GM18909 (cell line): ENCODE data around the gene CEP63.
"Not testable (repeated sequence)": the region's sequence is repeated elsewhere in the genome, so short reads cannot be mapped to it uniquely, and the experiment has no call there.

ENCODE experiments used
- ATAC-seq: cut with Tn5 transposase; IDR thresholded peaks from one replicate; pipeline ENCODE4 v1.9.1; 2021; ENCODE audit warnings: mild to moderate bottlenecking; ENCODE audit not compliant: unreplicated experiment, poor library complexity

CEP63 gene

DNA sequence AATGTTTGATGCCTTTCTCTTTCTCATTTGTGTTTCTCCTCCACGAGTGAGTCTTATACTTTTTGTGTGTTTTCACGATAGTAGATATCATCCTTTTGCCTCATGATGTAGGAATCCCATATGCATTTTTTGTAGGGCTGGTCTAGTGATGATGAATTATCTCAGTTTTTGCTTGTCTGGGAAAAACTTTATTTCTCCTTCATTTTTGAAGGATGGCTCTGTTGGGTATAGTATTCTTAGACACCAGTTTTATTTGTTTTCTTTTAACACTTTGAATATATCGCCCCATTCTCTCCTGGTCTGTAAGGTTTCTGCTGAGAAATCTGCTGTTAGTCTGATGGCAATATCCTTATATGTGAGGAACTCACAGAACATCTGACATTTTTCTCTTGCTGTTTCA is 18.3 kb downstream of the CEP63 start:
- no peak for ATAC-seq

DNA sequence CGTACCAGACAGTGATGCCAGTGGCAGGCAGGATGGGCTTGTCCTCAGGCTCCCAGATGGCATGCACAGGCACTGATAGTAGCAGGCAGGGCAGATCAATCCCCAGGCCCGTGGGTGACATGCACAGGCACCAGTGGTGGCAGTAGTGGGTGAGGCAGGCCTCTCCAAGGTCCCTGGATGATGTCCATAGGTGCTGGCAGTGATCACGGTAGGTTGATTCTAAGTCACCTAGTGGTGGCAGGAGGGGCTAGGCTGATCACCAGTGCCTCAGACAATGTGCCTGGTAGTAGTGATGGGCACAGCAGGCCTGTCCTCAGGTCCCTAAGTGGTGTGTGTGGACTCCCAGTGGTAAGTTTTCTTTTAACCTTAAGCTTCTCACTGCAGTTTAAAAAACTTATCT is 19.6 kb downstream of the CEP63 start:
- ATAC-seq, result no peak

GRCh38 chr3:134511500-134511899 is 25.6 kb downstream of the CEP63 start:
- ATAC-seq, result no peak

- ATAC-seq, result no peak
These were observed 31.0 kb downstream of the CEP63 start for GRCh38 chr3:134516905-134517304.

- ATAC-seq, result no peak
These were observed 31.9 kb downstream of the CEP63 start for GRCh38 chr3:134517791-134518190.

DNA sequence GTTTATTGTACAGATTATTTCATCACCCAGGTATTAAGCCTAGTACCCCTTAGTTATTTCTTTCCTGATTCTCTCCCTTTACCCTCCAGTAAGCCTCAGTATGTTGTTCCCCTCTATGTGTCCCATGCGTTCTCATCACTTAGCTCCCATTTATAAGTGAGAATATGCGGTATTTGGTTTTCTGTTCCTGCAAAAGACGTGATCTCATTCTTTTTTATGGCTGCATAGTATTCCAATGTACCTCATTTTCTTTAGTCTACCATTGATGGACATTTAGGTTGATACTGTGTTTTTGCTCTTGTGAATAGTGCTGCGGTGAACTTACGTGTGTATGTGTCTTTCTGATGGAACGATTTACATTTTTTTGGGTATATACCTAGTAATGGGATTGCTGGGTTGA is 36.7 kb downstream of the CEP63 start:
- ATAC-seq, result no peak

GRCh38 chr3:134525293-134525692 is 39.4 kb downstream of the CEP63 start:
- ATAC-seq, result no peak

GRCh38 chr3:134526319-134526718 is 40.5 kb downstream of the CEP63 start:
- no peak for ATAC-seq

GRCh38 chr3:134527037-134527436 is 41.2 kb downstream of the CEP63 start:
- ATAC-seq, result no peak

- ATAC-seq, result no peak
These were observed 41.8 kb downstream of the CEP63 start for GRCh38 chr3:134527538-134528186.

DNA sequence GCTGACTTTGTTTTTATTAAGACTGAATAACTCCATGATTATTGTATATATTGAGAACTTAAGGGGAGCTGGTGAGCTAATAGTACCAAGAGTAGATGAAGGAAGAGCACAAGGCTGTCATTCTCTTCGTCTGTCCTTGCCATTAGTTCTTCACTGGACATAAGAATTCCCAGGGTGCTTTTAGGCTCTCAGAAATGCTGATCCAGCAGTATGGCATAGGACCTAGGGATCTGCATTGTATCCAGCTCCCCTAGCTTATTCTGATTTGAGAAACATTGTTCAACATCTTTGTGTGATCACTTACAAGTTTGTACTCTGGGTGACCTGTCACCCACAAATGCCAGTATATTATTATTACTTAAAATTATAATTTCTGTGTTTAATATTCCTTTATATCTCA is 47.6 kb downstream of the CEP63 start:
- no peak for ATAC-seq

- no peak for ATAC-seq
These were observed 49.5 kb downstream of the CEP63 start for GRCh38 chr3:134535186-134535970.

- ATAC-seq, result no peak
These were observed 50.9 kb downstream of the CEP63 start for GRCh38 chr3:134536781-134537180.

GRCh38 chr3:134542287-134542958 is 56.6 kb downstream of the CEP63 start:
- ATAC-seq, result no peak

DNA sequence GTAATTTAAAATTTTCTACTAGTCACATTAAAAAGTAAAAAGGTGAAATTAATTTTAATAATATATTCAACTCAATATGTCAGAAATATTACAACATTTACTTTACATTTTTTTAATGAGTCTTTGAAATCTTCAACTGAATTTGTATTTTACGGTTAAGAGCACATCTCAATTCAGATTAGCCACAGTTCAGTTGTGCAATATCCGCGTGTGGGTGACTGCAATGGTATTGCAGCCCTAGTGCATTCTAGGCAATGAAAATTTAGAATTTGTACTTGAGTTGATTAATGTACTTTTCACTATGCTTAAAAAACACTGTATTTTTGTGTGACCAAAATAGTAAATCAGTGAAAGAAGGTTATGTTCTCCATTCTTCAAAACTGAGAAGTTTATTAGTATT is 57.3 kb downstream of the CEP63 start:
- ATAC-seq, result no peak

DNA sequence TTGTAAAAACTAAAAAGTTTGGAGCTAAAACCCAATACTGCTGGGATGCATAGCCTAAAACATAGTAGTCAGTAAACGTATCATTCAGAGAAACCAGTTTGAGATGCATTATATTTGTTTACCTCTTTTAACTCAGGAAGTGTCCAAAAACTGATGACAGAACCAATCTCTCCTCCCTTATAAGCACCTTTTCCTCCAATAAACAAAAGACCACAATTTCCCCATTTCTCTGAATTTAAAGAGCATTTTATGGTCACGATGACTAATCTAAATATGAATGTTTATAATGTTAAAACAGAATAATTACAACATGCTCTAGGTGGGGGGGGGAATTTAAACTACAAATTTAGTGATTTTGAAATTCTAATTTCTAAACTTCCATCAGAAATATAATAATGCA is 58.5 kb downstream of the CEP63 start:
- ATAC-seq, result no peak

GRCh38 chr3:134544783-134545182 is 58.9 kb downstream of the CEP63 start:
- ATAC-seq, result not testable (repeated sequence)

- ATAC-seq, result no peak
These were observed 60.0 kb downstream of the CEP63 start for GRCh38 chr3:134545818-134546217.

GRCh38 chr3:134552784-134553183 is 66.9 kb downstream of the CEP63 start:
- ATAC-seq, result no peak

- no peak for ATAC-seq
These were observed 73.7 kb downstream of the CEP63 start for GRCh38 chr3:134559591-134559990.

- ATAC-seq, result no peak
These were observed 76.2 kb downstream of the CEP63 start for GRCh38 chr3:134562055-134562454.
